Thymus (tissue), 11 donors: ENCODE data around the gene PRXL2B. TPM values are rescaled to one million over a fixed set of nuclear protein-coding genes. Genes with fewer than 3 reads are reported as not detected.

ENCODE experiments used
- DNase-seq, 9 donors: peaks; one replicate each; pipeline ENCODE4 v3.0.0-alpha.2; 2013; ENCODE audit warnings: low spot score in 9 of 9, low read depth in 6 of 9, missing footprints in 1 of 9
- H3K27ac ChIP-seq, 2 donors: one replicate each; pipeline ENCODE4 v1.5.1; 2013; ENCODE audit warnings: control low read depth in 1 of 2, low read depth in 1 of 2, low read length in 1 of 2, mild to moderate bottlenecking in 1 of 2, moderate library complexity in 1 of 2
- H3K27me3 ChIP-seq, 2 donors: one replicate each; pipeline ENCODE4 v1.5.1; 2013; ENCODE audit warnings: low read length in 1 of 2; ENCODE audit not compliant: control insufficient read depth in 2 of 2, insufficient read depth in 1 of 2
- H3K36me3 ChIP-seq, 2 donors: one replicate each; pipeline ENCODE4 v1.5.1; 2013; ENCODE audit warnings: low read length in 1 of 2, mild to moderate bottlenecking in 1 of 2, moderate library complexity in 1 of 2; ENCODE audit not compliant: control insufficient read depth in 2 of 2, insufficient read depth in 2 of 2
- H3K4me1 ChIP-seq, 2 donors: one replicate each; pipeline ENCODE4 v1.5.1; 2013; ENCODE audit warnings: low read length in 2 of 2; ENCODE audit not compliant: control insufficient read depth in 2 of 2, insufficient read depth in 2 of 2
- H3K4me3 ChIP-seq, 2 donors: one replicate each; pipeline ENCODE4 v1.5.1; 2013; ENCODE audit warnings: low read length in 2 of 2, control low read depth in 1 of 2, mild to moderate bottlenecking in 1 of 2
- H3K9me3 ChIP-seq, 2 donors: one replicate each; pipeline ENCODE4 v1.5.1; 2013; ENCODE audit warnings: low read length in 1 of 2, mild to moderate bottlenecking in 1 of 2; ENCODE audit not compliant: control insufficient read depth in 2 of 2, insufficient read depth in 1 of 2
- WGBS: extraction: QIAGEN DNeasy Blood & Tissue Kit; methylation state at CpG from one replicate; pipeline ENCODE4 v1.1.7; 2013; 5-methylcytosine and 5-hydroxymethylcytosine counted together
- polyA plus RNA-seq: library from polyadenylated mRNA; stranded (reverse); fragments of 200-250 nt; gene quantifications from one replicate; pipeline ENCODE4 v1.2.3, GENCODE V29; 2013
- total RNA-seq: library from RNA; stranded (reverse); fragments of 120-200 nt; gene quantifications from one replicate; pipeline ENCODE4 v1.2.4, GENCODE V29; 2013
- donor health status: healthy.

The PRXL2B gene
- total and polyA plus RNA-seq, 2 donors: 11.8 to 12.3 TPM

GRCh38 chr1:2627746-2628145 lies 41.2 kb downstream of the PRXL2B start:
- Histone ChIP-seq H3K27ac (no peak overlapping the region), H3K36me3 (no peaks in the 10 kb centered on the region), H3K4me1 (no peaks in the 10 kb centered on the region), H3K27me3 (peaks cover 42 to 62% of the 10 kb centered on the region in 2 donors), H3K4me3 (no peak overlapping the region), H3K9me3 (peaks cover 8 to 11% of the 10 kb centered on the region in 2 donors)
- 50% methylated on average over 6 of the region's 6 CpGs for WGBS
- no peak for DNase-seq

GRCh38 chr1:2628191-2628932 lies 41.8 kb downstream of the PRXL2B start:
- H3K27me3 ChIP-seq: peaks cover 42 to 62% of the 10 kb centered on the region in 2 donors
- H3K4me3 ChIP-seq: no peak overlapping the region
- no peak for DNase-seq
- H3K27ac ChIP-seq: no peak overlapping the region
- WGBS: 12% methylated on average over 46 of the region's 46 CpGs
- no peaks in the 10 kb centered on the region for H3K4me1 ChIP-seq
- no peaks in the 10 kb centered on the region for H3K36me3 ChIP-seq
- H3K9me3 ChIP-seq: peaks cover 8 to 11% of the 10 kb centered on the region in 2 donors

- no peak overlapping the region for H3K27ac ChIP-seq
- DNase-seq: no peak
- H3K4me1 ChIP-seq: no peaks in the 10 kb centered on the region
- H3K9me3 ChIP-seq: peaks cover 8 to 11% of the 10 kb centered on the region in 2 donors
- peaks cover 42 to 61% of the 10 kb centered on the region in 2 donors for H3K27me3 ChIP-seq
- no peaks in the 10 kb centered on the region for H3K36me3 ChIP-seq
- no peak overlapping the region for H3K4me3 ChIP-seq
- 6% methylated on average over 64 of the region's 64 CpGs for WGBS
Measured at GRCh38 chr1:2628933-2629626, 42.5 kb downstream of the PRXL2B start.

DNA sequence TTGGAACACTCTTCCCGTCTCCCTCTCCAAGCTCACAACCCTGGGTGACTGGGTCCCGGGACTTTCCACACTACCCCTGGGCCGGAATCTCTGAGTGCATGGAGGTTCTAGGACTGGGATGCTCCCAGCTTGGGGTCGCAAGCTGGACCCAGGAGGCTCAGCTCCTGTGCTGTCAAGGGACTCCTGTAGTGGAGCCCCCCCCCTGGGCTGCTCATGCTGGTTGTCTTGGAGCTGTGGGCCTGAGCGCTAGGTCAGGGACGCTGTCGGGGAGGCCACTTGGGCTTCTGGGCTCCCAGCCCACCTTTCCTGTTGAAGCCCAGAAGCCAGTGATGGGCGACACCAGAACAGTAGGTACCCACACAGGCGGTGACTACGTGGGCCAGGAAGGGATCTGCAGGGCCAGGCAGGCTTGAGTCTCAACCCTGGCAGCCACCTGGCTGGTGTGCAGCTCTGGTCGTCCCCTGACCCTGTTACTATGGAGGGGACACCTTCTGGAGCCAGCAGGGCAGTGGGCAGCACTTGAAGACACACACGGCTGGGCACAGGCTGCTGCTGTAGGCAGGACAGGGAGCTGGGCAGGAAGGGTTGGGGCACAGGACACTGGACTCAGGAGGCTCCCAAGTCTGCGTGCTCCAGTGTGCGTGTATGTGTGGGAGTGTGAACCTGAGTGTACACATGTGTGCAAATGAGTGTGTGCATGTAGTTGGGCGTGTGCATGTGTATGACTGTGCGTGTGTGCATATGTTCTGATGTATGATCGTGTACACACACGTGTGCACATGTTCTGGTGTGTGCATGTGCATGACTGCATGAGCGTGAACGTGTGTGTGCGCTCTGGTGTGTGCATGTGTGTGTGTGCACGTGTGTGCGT lies 43.3 kb downstream of the PRXL2B start:
- WGBS: 91% methylated on average over 23 of the region's 23 CpGs
- Histone ChIP-seq H3K27me3 (peaks cover 42 to 59% of the 10 kb centered on the region in 2 donors), H3K4me1 (no peaks in the 10 kb centered on the region)

GRCh38 chr1:2630498-2631135 lies 44.0 kb downstream of the PRXL2B start:
- H3K9me3 ChIP-seq: peaks cover 8 to 18% of the 10 kb centered on the region in 2 donors
- H3K4me1 ChIP-seq: no peaks in the 10 kb centered on the region
- H3K27ac ChIP-seq: no peak overlapping the region
- no peak overlapping the region for H3K4me3 ChIP-seq
- H3K27me3 ChIP-seq: peaks cover 37 to 57% of the 10 kb centered on the region in 2 donors
- no peak for DNase-seq
- 96% methylated on average over 35 of the region's 35 CpGs for WGBS
- no peaks in the 10 kb centered on the region for H3K36me3 ChIP-seq

More for the DNA sequence above, 43.3 kb downstream of the PRXL2B start:
- H3K4me3 ChIP-seq: no peak overlapping the region
- H3K27ac ChIP-seq: no peak overlapping the region
- no peaks in the 10 kb centered on the region for H3K36me3 ChIP-seq
- DNase-seq: no peak
- peaks cover 8 to 11% of the 10 kb centered on the region in 2 donors for H3K9me3 ChIP-seq

DNA sequence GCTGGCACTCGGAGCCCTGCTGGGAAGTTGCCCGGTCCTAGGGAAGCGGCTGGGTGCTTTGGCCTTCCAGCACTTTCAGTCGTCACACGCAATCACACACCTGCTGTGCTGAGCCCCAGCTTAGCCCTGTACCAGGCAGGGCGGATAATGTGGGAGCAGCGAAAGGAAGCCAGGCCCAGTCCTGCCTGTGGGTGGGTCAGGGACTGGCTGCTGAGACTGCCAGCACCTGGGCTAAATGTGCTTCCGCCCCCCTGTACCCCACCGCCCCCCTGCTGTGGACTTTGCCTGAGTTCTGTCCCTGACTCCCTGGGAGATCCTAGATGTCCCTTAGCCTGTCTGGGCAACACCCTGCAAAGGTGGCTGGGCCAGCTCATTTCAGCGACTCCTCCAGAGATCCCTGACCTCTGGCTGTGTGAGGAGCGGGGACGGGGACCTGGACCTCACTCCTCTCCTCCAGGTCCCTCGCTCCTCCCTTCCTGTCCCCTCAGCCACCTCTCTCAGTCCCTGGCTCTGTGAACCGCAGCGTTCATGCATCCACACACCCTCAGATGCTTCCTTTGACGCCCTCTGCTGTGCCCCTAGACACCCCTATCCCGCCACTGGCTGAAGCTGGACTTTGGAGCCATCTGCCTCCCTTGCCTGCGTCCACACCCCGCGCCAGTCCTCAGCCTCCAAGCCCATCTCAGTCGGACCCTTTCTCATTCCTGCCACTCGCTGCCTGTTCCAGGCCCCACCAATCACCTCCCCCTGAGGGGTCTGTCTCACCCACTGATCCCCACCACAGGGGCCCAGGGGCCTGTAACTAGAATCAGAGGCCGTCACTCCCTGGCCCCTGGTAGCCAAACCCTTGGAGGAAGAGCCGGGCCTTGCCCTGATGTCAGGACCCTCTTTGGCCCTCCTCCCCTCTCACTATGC lies 44.8 kb downstream of the PRXL2B start:
- no peak overlapping the region for H3K4me3 ChIP-seq
- H3K27me3 ChIP-seq: peaks cover 34 to 50% of the 10 kb centered on the region in 2 donors
- 89% methylated on average over 24 of the region's 24 CpGs for WGBS
- no peak for DNase-seq
- H3K4me1 ChIP-seq: no peaks in the 10 kb centered on the region
- H3K9me3 ChIP-seq: peaks cover 8 to 20% of the 10 kb centered on the region in 2 donors
- H3K27ac ChIP-seq: no peak overlapping the region
- H3K36me3 ChIP-seq: no peaks in the 10 kb centered on the region

DNA sequence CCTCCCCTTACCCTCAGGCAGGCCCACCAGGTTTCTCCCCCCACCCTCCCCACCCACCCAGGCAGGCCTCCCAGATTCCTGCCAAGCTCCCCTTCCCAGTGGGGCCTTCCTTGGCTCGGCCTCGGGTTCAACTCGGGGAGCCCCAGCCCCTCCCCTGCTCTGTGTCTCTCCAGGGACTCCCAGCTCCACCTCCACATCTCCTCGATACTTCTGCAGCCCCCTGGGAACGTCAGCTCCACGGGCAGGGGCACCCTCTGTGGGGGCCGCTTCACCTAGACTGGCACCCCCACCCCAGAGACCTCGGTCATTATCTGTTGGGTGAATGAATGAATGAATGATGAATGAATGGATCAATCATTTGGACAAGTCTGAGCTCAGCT lies 45.5 kb downstream of the PRXL2B start:
- H3K27ac ChIP-seq: no peak overlapping the region
- H3K4me3 ChIP-seq: no peak overlapping the region
- peaks cover 12 to 26% of the 10 kb centered on the region in 2 donors for H3K9me3 ChIP-seq
- no peaks in the 10 kb centered on the region for H3K4me1 ChIP-seq
- peaks cover 29 to 46% of the 10 kb centered on the region in 2 donors for H3K27me3 ChIP-seq
- no peaks in the 10 kb centered on the region for H3K36me3 ChIP-seq
- DNase-seq: no peak
- 82% methylated on average over 8 of the region's 8 CpGs for WGBS
